IMR-90 (cell line): ENCODE measurements around the gene SPINK4. TPM values are rescaled to one million over a fixed set of nuclear protein-coding genes. Genes with fewer than 3 reads are reported as not detected.

Experiments used
- ATAC-seq: fragments of 200-7000 bp; cut with Tn5 transposase; 2 replicates; pipeline ENCODE4 v1.9.1; 2020; ENCODE audit warnings: low read depth, mild to moderate bottlenecking, moderate library complexity
- BruUV-seq: library from RNA; stranded (reverse); fragments of 400-500 nt; replicated peaks from 2 replicates; lab custom pipeline; 2021; lab: Mats Ljungman, UMichigan
- CTCF ChIA-PET: fragments of 300-600 bp; formaldehyde crosslinking; extraction: SDS; loops from one replicate; lab custom pipeline; 2021; ENCODE audit warnings: antibody characterized with exemption; lab: Yijun Ruan, JAX
- POLR2A ChIA-PET: fragments of 300-600 bp; sonication (Branson Sonifier 250); formaldehyde crosslinking; loops from one replicate; lab custom pipeline; 2022; ENCODE audit warnings: antibody characterized with exemption; ENCODE audit not compliant: unreplicated experiment; lab: Charles Lee
- DNase-seq: peaks from one replicate; pipeline ENCODE4 v3.0.0; 2013
- H2AFZ ChIP-seq: replicated peaks from 2 replicates; pipeline ENCODE3; 2013; ENCODE audit warnings: low read length, mild to moderate bottlenecking; ENCODE audit not compliant: poor library complexity
- H2AK5ac ChIP-seq: 2 replicates; pipeline ENCODE4 v1.6.1; 2013; ENCODE audit warnings: low read depth, low read length, inconsistent platforms
- H2AK9ac ChIP-seq: replicated peaks from 2 replicates; pipeline ENCODE3; 2013; ENCODE audit warnings: mild to moderate bottlenecking, low read depth, low read length, moderate library complexity; ENCODE audit not compliant: poor library complexity
- H2BK120ac ChIP-seq: 2 replicates; pipeline ENCODE4 v1.6.1; 2013; ENCODE audit warnings: low read depth, low read length, inconsistent platforms
- H2BK15ac ChIP-seq: 3 replicates; pipeline ENCODE4 v1.6.1; 2013; ENCODE audit warnings: low read depth, low read length, inconsistent platforms
- H2BK20ac ChIP-seq: 2 replicates; pipeline ENCODE4 v1.6.1; 2013; ENCODE audit warnings: low read depth, mild to moderate bottlenecking, inconsistent platforms, low read length, moderate library complexity
- H2BK5ac ChIP-seq: 2 replicates; pipeline ENCODE4 v1.6.1; 2013; ENCODE audit warnings: mild to moderate bottlenecking, low read depth, low read length, inconsistent platforms; ENCODE audit not compliant: poor library complexity, severe bottlenecking
- H3K14ac ChIP-seq: replicated peaks from 2 replicates; pipeline ENCODE4 v1.6.1; 2013; ENCODE audit warnings: low read depth, low read length, inconsistent platforms
- H3K18ac ChIP-seq: 2 replicates; pipeline ENCODE4 v1.6.1; 2013; ENCODE audit warnings: low read depth, low read length, control low read depth
- H3K23ac ChIP-seq: 2 replicates; pipeline ENCODE4 v1.6.1; 2013; ENCODE audit warnings: low read depth, low read length, inconsistent platforms
- H3K27ac ChIP-seq: 2 replicates; pipeline ENCODE4 v1.5.1; 2013; ENCODE audit warnings: mild to moderate bottlenecking, control low read depth, low read length; ENCODE audit not compliant: insufficient read depth
- H3K27me3 ChIP-seq: 2 replicates; pipeline ENCODE4 v1.6.1; 2013; ENCODE audit warnings: low read length; ENCODE audit not compliant: control insufficient read depth, insufficient read depth
- H3K36me3 ChIP-seq: 2 replicates; pipeline ENCODE4 v1.6.1; 2013; ENCODE audit warnings: low read length, mixed read lengths; ENCODE audit not compliant: control insufficient read depth, insufficient read depth
- H3K4ac ChIP-seq: 2 replicates; pipeline ENCODE4 v1.6.1; 2013; ENCODE audit warnings: low read depth, low read length, inconsistent platforms
- H3K4me1 ChIP-seq: 2 replicates; pipeline ENCODE4 v1.6.1; 2013; ENCODE audit warnings: low read length, mixed read lengths; ENCODE audit not compliant: control insufficient read depth, insufficient read depth
- H3K4me2 ChIP-seq: 2 replicates; pipeline ENCODE4 v1.6.1; 2013; ENCODE audit warnings: low read depth, mild to moderate bottlenecking, control low read depth, low read length, moderate library complexity
- H3K4me3 ChIP-seq: 2 replicates; pipeline ENCODE4 v1.5.1; 2013; ENCODE audit warnings: low read depth, mild to moderate bottlenecking, control low read depth, low read length, moderate library complexity; ENCODE audit not compliant: insufficient read depth
- H3K56ac ChIP-seq: 2 replicates; pipeline ENCODE4 v1.6.1; 2013; ENCODE audit warnings: low read length, inconsistent platforms; ENCODE audit not compliant: insufficient read depth; ENCODE audit errors: extremely low read depth
- H3K79me1 ChIP-seq, 2 experiments: 2 replicates each; pipeline ENCODE4 v1.6.1; 2013; ENCODE audit warnings: low read length in 2 of 2, inconsistent platforms in 1 of 2, low read depth in 1 of 2
- H3K9ac ChIP-seq: 2 replicates; pipeline ENCODE4 v1.6.1; 2013; ENCODE audit warnings: low read depth, low read length, control low read depth
- H3K9me1 ChIP-seq: 2 replicates; pipeline ENCODE4 v1.6.1; 2013; ENCODE audit warnings: low read length, inconsistent platforms; ENCODE audit not compliant: insufficient read depth
- H3K9me3 ChIP-seq: 2 replicates; pipeline ENCODE4 v1.6.1; 2013; ENCODE audit warnings: low read length; ENCODE audit not compliant: control insufficient read depth, insufficient read depth
- H4K20me1 ChIP-seq: 2 replicates; pipeline ENCODE4 v1.6.1; 2013; ENCODE audit warnings: low read length, inconsistent platforms; ENCODE audit not compliant: insufficient read depth
- H4K5ac ChIP-seq: 2 replicates; pipeline ENCODE4 v1.6.1; 2013; ENCODE audit warnings: mild to moderate bottlenecking, low read depth, low read length, control low read depth
- H4K8ac ChIP-seq, 2 experiments: 2 replicates each; pipeline ENCODE4 v1.6.1; 2013; ENCODE audit warnings: low read depth in 2 of 2, low read length in 2 of 2, control low read depth in 1 of 2, inconsistent platforms in 1 of 2
- H4K91ac ChIP-seq: 2 replicates; pipeline ENCODE4 v1.6.1; 2013; ENCODE audit warnings: low read depth, low read length, inconsistent platforms; ENCODE audit not compliant: insufficient read depth
- BHLHE40 ChIP-seq: fragments of 150-350 bp; IDR thresholded peaks from 2 replicates; pipeline ENCODE4 v1.6.1; 2016; ENCODE audit warnings: mild to moderate bottlenecking, low read depth, low read length
- CEBPB ChIP-seq: IDR thresholded peaks from 2 replicates; pipeline ENCODE4 v1.6.1; 2012; ENCODE audit warnings: low read depth, low read length, improper control_type of control experiment
- CHD1 ChIP-seq: IDR thresholded peaks from 2 replicates; pipeline ENCODE4 v1.6.1; 2012; ENCODE audit warnings: low read depth, low read length, improper control_type of control experiment
- CTCF ChIP-seq: conservative IDR thresholded peaks from 2 replicates; pipeline ENCODE4 v1.5.1; 2012; ENCODE audit warnings: mild to moderate bottlenecking, low read depth, low read length, improper control_type of control experiment
- ELK1 ChIP-seq: fragments of 150-350 bp; IDR thresholded peaks from 2 replicates; pipeline ENCODE4 v1.6.1; 2016; ENCODE audit warnings: low read depth, mild to moderate bottlenecking, low read length, moderate library complexity, borderline replicate concordance
- FOS ChIP-seq: fragments of 150-350 bp; IDR thresholded peaks from 2 replicates; pipeline ENCODE4 v1.6.1; 2016; ENCODE audit warnings: low read depth, low read length
- MAZ ChIP-seq: IDR thresholded peaks from 2 replicates; pipeline ENCODE4 v1.6.1; 2012; ENCODE audit warnings: low read depth, mild to moderate bottlenecking, low read length, improper control_type of control experiment, moderate library complexity, borderline replicate concordance
- MXI1 ChIP-seq: IDR thresholded peaks from 2 replicates; pipeline ENCODE4 v1.6.1; 2012; ENCODE audit warnings: low read depth, mild to moderate bottlenecking, low read length, moderate library complexity, borderline replicate concordance
- RAD21 ChIP-seq: IDR thresholded peaks from 2 replicates; pipeline ENCODE4 v1.6.1; 2012; ENCODE audit warnings: low read length, improper control_type of control experiment
- RCOR1 ChIP-seq: IDR thresholded peaks from 2 replicates; pipeline ENCODE4 v1.6.1; 2012; ENCODE audit warnings: mild to moderate bottlenecking, low read length, improper control_type of control experiment; ENCODE audit not compliant: insufficient replicate concordance
- RFX5 ChIP-seq: IDR thresholded peaks from 2 replicates; pipeline ENCODE4 v1.8.0; 2012; ENCODE audit warnings: low read depth, mild to moderate bottlenecking, low read length, moderate library complexity
- SMC3 ChIP-seq: fragments of 150-350 bp; IDR thresholded peaks from 2 replicates; pipeline ENCODE4 v1.6.1; 2016; ENCODE audit warnings: low read depth, mild to moderate bottlenecking, antibody characterized with exemption, low read length, moderate library complexity
- USF2 ChIP-seq: fragments of 150-350 bp; IDR thresholded peaks from 2 replicates; pipeline ENCODE4 v1.6.1; 2017; ENCODE audit warnings: mild to moderate bottlenecking, antibody characterized with exemption, low read length, low read depth
- WGBS, 2 experiments: methylation state at CpG; one replicate each; pipeline versions ENCODE4 v1.1.5 to v1.1.7; 2013; ENCODE audit warnings: missing lambda C conversion rate in 2 of 2; ENCODE audit not compliant: insufficient read length in 1 of 2; ENCODE audit errors: extremely low coverage in 2 of 2; 5-methylcytosine and 5-hydroxymethylcytosine counted together
- dilution Hi-C: fragments of 300-500 bp; cut with HindIII; formaldehyde crosslinking; loops from one replicate; pipeline ENCODE4 v1.14.3; 2018; ENCODE audit warnings: low sequenced_read_pairs; ENCODE audit not compliant: unreplicated experiment
- in situ Hi-C: fragments of 300-500 bp; cut with MboI; formaldehyde crosslinking; loops from 3 replicates; pipeline ENCODE4 v1.14.3; 2019; ENCODE audit warnings: low sequenced_read_pairs, inconsistent platforms, mixed read lengths
- intact Hi-C: fragments of 100-400 bp; cut with micrococcal nuclease; formaldehyde crosslinking; loops from 2 replicates; pipeline ENCODE4 v1.10.0; 2022
- polyA plus RNA-seq, 3 experiments: library from polyadenylated mRNA; depleted of rRNA; stranded (reverse); fragments of >200 nt; gene quantifications; 2 replicates each; pipeline ENCODE4 v1.2.3, GENCODE V29; 2012; ENCODE audit warnings: low replicate concordance in 1 of 3
- total RNA-seq: library from RNA; depleted of rRNA; stranded (reverse); fragments of >200 nt; gene quantifications from 2 replicates; pipeline ENCODE4 v1.2.3, GENCODE V29; 2012

The SPINK4 gene
- total and polyA plus RNA-seq, 2 of the 4 experiments (the other 2 are of a cell fraction) = not detected

- H2BK120ac ChIP-seq = 0 out of 2 replicates have a peak overlapping the region, but pooled peaks have one; percentile 1
- H3K56ac ChIP-seq = no peak overlapping the region
- peak overlapping the region; percentile 56 for H3K18ac ChIP-seq
- no peaks in the 10 kb centered on the region for H3K79me1 ChIP-seq
- H3K9ac ChIP-seq = no peak overlapping the region
- no peaks in the 10 kb centered on the region for H3K27me3 ChIP-seq
- H3K27ac ChIP-seq = no peak overlapping the region
- H3K4me3 ChIP-seq = no peak overlapping the region
- H3K14ac ChIP-seq = no peak overlapping the region
- peaks cover 7% of the 10 kb centered on the region for H3K4me1 ChIP-seq
- no peak overlapping the region for H4K91ac ChIP-seq
- ATAC-seq (peak; percentile 74), DNase-seq (peak; percentile 84)
- H4K20me1 ChIP-seq = no peaks in the 10 kb centered on the region
- BruUV-seq = no TSS peak
- H2AFZ ChIP-seq = no peak overlapping the region
- no peak overlapping the region for H2BK15ac ChIP-seq
- no peak overlapping the region for H3K4ac ChIP-seq
- no peaks in the 10 kb centered on the region for H3K9me3 ChIP-seq
- no peak overlapping the region for H4K5ac ChIP-seq
- dilution Hi-C loops = no loop called here
- no peak overlapping the region for H2BK5ac ChIP-seq
- no peaks in the 10 kb centered on the region for H3K36me3 ChIP-seq
- peaks cover 1% of the 10 kb centered on the region; the same call in 1 of the 2 replicates for H3K9me1 ChIP-seq
- ChIA-PET CTCF (interaction anchor here (0.6 to 1.2 kb wide), 10 partner anchors 9 to 145 kb away, joined by 3 to 6 read pairs (median 4); no protein-coding TSS in a partner anchor), POLR2A (no interaction called here)
- no peak overlapping the region for H2AK5ac ChIP-seq
- in situ Hi-C loops = loop anchor here (5.0 kb wide), 1 partner anchor 143 kb away; no protein-coding TSS in a partner anchor
- peak overlapping the region; percentile 10; the same call in 1 of the 2 replicates for H3K4me2 ChIP-seq
- no peak overlapping the region for H2AK9ac ChIP-seq
- no CpG with 5 or more reads among the region's 6 CpGs for WGBS, 2 experiments
- TF ChIP-seq RAD21 = peak; percentile 91
- TF ChIP-seq MAZ = no peak
- TF ChIP-seq RCOR1 = no peak
- no peak for TF ChIP-seq USF2
- no peak for TF ChIP-seq MXI1
- peak; percentile 89 for TF ChIP-seq CTCF
- peak; percentile 96 for TF ChIP-seq SMC3
- TF ChIP-seq BHLHE40 = no peak
- peak; percentile 45; the same call in 1 of the 2 replicates for TF ChIP-seq FOS
- no peak for TF ChIP-seq CEBPB
- TF ChIP-seq CHD1 = no peak
- TF ChIP-seq RFX5 = no peak
- no peak for TF ChIP-seq ELK1
- no peak overlapping the region for H4K8ac ChIP-seq
- no peak overlapping the region for H3K23ac ChIP-seq
- intact Hi-C loops = loop anchor here (1.0 to 2.0 kb wide), 2 partner anchors 59 to 144 kb away; partner anchors contain the start of gene B4GALT1
- no peak overlapping the region for H2BK20ac ChIP-seq
These were observed 14.4 kb upstream of the SPINK4 start for GRCh38 chr9:33225319-33226147.
